ENCODE data around the gene RGS9BP. TPM values are rescaled to one million over a fixed set of nuclear protein-coding genes. Genes with fewer than 3 reads are reported as not detected.
A peak's percentile ranks its signal among the peaks of the same experiment; 100 is the strongest.
"Not testable (repeated sequence)": the region's sequence is repeated elsewhere in the genome, so short reads cannot be mapped to it uniquely, and the experiment has no call there.

RGS9BP gene
- total RNA-seq = 0.22 and 0.79 TPM in 2 replicates

- peak; percentile 79 to 85 for DNase-seq (ENCODE audit: low read depth in 2 of 2)
These were observed at the start of gene RGS9BP for GRCh38 chr19:32675720-32676185. Gene RGS9BP, plus strand, starts transcription at chr19:32675848. Its CDS starts 416 bp downstream, at chr19:32676264.

- no peak for DNase-seq (ENCODE audit: low read depth in 2 of 2)
These were observed 48.7 kb upstream of the RGS9BP start for GRCh38 chr19:32626969-32627368.

DNA sequence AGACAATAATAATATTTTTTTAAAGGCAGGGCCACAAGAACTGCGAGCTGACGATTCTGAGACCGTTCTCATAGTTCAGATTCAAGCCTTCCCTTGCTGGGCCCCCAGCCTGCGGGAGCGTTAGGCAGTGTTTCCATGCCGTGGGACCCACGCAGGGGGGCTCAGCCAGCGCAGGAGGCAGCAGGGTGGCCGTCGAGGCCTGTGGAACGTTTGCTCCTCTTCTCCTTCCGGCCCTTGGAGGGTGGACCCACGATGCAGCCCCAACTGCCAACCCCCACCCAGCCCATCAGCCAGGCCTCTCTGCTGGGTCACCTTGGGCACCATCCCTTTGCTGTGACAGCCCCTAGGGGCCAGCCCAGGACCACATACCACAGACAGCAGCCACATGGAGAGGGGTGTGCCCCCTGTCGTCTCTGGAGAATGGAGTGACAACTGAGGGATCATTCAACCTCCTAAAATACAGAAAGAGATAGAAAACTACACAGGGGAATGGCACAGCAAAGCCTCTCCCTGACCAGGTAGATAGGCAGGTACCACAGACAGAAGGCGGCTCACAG lies 47.9 kb upstream of the RGS9BP start:
- no peak for DNase-seq (ENCODE audit: low read depth in 2 of 2)

DNA sequence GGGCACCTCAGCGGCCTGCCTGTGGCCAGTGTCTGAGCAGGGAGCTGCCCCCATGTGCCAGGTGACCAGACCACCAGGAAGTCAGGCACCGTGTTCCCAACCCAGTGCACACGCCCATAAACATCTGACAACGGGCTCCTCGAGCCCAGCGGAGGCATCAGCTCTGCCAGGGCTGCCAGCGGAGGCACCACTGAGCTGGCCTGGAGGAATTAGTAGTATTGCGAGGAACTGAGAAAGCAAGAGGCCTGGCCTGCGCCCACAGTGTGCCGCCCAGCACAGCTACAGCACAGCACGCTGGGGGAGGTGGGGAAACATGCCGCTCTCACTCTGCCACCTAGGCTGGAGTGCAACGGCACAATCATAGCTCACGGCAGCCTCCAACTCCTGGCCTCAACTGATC lies 45.3 kb upstream of the RGS9BP start:
- DNase-seq (ENCODE audit: low read depth in 2 of 2) = no peak

GRCh38 chr19:32631381-32631780 lies 44.3 kb upstream of the RGS9BP start:
- DNase-seq (ENCODE audit: low read depth in 2 of 2) = no peak

GRCh38 chr19:32637480-32637879 lies 38.2 kb upstream of the RGS9BP start:
- DNase-seq (ENCODE audit: low read depth in 2 of 2) = no peak

- DNase-seq (ENCODE audit: low read depth in 2 of 2) = no peak
These were observed 37.0 kb upstream of the RGS9BP start for GRCh38 chr19:32638625-32639024.

DNA sequence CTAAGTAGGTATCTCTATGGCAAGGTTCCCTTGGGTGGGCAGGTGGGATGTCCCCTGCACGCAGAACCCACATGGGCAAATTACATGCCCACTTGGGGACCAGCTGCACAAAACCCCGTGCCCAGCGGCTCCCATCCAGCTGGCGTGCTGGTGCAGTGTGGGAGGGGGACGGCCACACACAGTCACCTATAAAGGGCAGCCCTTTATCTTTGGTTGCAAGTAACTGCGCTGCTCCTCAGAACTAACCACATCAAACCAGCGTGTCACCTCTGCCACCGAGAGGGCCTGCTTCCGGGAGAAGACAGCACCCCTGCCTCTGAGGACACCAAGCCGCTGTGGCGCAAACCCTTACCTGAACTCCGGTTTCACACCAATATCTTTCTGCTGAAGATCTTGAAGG lies 32.9 kb upstream of the RGS9BP start:
- DNase-seq (ENCODE audit: low read depth in 2 of 2) = no peak

- DNase-seq (ENCODE audit: low read depth in 2 of 2) = no peak
These were observed 29.1 kb upstream of the RGS9BP start for GRCh38 chr19:32646556-32646955.

DNA sequence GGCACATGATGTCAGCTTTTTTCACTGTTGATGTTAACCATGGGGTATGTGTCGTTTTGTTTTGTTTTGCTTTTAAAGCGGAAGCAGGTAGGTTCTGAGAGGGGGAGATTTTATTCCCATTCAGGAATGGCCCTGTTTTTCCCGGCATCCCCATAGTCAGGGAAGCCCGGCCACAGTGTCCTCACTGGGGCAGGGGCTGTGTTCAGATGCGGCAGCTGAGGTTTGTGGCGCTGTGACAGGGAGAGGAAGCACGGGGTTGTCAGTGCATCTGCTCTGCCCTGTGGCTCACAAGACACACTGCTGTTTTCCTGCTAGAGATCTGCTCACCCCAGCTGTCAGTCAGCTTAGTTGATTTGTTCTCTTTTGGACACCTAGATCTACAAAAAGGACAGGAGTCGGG lies 28.3 kb upstream of the RGS9BP start:
- DNase-seq (ENCODE audit: low read depth in 2 of 2) = peak in 1 of 2 donors; percentile 93

DNA sequence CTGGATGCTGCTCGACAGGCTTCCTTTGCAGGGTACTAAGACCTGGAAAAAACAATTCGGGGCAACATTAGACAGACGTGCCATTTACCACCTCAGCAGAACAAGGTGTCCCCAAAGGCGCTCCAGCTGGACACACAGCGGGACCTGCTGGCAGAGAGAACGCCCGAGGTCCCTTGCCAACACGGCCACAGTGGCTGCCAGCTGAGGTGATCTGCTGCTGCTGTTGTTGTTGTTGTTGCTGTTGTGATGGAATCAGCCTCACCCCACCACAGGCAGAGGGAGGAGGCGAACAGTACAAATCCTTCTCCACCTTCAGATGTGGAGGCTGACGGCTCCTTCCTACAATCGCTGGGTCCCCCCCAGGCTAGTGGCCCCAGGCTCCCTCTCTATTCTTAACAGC lies 25.9 kb upstream of the RGS9BP start:
- DNase-seq (ENCODE audit: low read depth in 2 of 2) = no peak

DNA sequence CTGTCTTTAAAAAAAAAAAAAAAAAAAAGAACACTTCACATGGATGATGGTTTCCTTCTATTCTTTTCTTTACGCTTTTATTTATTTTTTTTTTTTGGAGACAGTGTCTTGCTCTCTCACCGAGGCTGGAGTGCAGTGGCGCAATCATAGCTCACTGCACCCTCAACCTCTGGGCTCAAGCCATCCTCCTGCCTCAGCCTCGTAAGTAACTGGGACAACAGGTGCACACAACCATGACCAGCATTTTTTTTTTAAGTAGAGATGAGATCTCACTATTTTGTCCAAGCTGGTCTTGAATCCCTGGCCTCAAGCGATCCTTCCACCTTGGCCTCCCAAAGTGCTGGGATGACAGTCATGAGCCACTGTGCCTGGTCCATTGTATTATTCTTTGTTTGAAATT lies 25.0 kb upstream of the RGS9BP start:
- DNase-seq (ENCODE audit: low read depth in 2 of 2) = no peak

DNA sequence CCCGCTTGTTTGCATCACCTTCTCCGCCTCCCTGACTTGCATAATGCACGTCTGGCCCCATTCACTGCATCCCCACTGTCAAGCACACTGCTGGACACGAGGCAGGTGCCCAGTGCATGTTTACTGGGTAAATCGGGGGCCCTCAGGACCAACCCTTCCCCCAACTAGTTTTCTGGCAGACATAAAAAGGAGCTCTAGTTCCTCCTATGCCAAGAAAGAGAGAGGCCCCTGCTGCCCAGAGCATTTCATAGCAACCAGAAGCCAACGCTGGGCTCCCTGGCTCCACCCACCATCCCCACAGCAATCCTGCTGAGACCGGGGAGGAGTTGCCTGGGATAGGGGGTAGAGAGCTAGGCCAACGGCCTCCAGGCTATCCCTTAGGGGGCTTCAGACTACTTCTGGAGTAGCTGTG lies 23.9 kb upstream of the RGS9BP start:
- no peak for DNase-seq (ENCODE audit: low read depth in 2 of 2)

DNA sequence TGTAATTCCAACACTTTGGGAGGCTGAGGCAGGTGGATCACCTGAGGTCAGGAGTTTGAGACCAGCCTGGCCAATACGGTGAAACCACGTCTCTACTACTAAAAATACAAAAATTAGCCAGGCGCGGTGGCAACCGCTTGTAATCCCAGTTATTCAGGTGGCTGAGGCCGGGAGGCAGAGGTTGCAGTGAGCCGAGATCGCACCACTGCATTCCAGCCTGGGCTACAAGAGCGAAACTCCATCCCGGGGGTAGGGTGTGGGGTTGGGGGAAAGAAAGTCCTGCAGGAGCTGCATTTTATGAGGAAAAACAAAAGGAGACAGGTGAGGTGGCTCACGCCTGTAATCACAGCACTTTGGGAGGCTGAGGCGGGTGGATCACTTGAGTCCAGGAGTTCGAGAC lies 23.3 kb upstream of the RGS9BP start:
- not testable (repeated sequence) for DNase-seq (ENCODE audit: low read depth in 2 of 2)

DNA sequence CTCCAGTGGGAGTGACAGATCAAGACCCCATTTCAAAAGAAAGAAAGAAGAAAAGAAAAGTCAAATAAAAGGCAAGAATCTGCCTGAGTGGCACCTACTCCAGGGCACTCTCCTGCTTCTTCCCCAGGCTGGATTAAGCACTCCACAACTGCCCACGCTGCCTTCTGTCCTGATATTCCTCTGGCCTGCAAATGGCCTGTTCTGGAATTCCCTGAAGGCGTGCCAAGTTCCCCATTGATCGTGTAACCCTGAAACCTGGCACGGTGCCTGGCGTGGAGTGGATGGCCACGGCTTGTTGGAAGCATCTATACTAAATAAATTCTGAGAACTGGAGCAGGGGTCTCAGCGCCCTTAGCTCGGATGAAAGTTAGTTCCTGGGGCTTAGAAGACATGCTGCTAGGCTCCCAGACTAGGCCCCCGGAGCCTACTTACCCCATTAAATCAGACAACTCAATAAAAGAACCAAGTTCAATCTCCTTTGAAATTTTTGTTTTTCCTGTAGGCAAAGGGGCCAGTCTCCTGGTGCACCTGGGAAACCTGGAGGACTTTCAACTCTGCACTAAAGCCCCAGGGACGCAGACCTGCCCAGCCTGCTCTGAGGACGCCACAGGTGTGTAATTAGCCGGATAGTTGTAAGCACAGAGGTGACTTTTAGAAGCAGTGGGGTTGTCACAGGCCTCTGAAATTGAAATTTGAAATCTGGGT lies 22.6 kb upstream of the RGS9BP start:
- DNase-seq (ENCODE audit: low read depth in 2 of 2) = peak; percentile 60 to 93

GRCh38 chr19:32653599-32653915 lies 22.1 kb upstream of the RGS9BP start:
- DNase-seq (ENCODE audit: low read depth in 2 of 2) = no peak

- DNase-seq (ENCODE audit: low read depth in 2 of 2) = not testable (repeated sequence)
These were observed 19.3 kb upstream of the RGS9BP start for GRCh38 chr19:32656379-32656778.

DNA sequence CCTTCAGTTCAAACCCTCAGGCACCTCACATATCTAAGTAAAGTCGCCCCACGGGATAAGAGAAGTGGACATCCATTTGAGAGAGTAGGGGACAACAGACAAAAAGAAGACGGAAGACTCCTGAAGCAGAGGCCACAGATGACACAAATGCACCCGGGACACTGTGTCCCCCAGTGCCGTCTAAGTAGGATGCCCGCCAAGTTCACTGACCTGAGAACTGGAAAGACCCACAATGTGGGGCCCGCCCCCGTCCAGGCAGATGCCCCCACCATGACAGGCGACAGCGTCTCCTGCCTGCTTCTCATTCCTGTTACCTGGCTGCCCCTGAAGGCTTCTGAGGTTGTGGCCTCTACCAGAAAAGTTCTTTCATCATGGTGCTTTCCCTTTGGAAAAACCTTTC lies 17.6 kb upstream of the RGS9BP start:
- DNase-seq (ENCODE audit: low read depth in 2 of 2) = no peak

- no peak for DNase-seq (ENCODE audit: low read depth in 2 of 2)
These were observed 17.1 kb upstream of the RGS9BP start for GRCh38 chr19:32658527-32658926.

- DNase-seq (ENCODE audit: low read depth in 2 of 2) = no peak
These were observed 14.3 kb upstream of the RGS9BP start for GRCh38 chr19:32661318-32661717.

GRCh38 chr19:32662186-32662585 lies 13.5 kb upstream of the RGS9BP start:
- DNase-seq (ENCODE audit: low read depth in 2 of 2) = peak; percentile 91 to 95

DNA sequence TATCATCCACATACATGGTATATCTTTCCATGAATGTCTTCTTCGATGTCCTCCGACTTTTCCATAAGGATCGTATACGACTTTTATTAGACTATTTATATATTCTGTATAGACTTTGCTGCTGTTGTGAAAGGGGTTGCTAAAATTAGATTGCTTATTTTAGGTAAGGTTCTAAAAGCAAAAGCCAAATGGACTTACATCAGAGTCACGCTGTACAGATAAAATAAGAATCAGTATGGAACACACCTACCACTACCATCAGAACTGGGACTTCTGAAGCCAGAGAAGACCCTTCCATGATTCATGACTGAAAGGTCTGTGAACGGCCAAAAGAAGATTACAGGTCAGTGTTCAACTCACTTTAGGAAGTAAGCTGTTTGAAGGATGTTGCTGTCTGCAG lies 9.6 kb upstream of the RGS9BP start:
- no peak for DNase-seq (ENCODE audit: low read depth in 2 of 2)

DNA sequence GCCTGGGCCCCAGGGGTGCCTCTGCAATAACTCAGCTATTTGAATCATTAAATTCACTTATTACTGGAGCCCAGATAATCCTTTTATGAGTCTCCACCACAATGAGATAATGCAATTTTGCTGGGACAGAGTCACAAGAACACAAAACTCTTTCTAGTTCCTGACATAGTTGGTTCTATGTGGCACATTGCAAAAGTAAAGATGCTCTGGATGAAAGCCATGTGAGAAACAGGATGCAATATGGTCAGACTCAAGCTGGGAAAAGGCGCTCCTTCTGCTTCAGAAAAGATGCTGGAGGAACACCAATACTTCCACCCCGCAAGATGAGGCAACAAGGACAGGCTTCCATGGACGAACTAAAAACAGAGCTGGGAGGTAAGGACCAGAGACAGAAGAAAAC lies 6.3 kb upstream of the RGS9BP start:
- no peak for DNase-seq (ENCODE audit: low read depth in 2 of 2)

All from lung microvascular endothelial cell (primary cell).